A549 (cell line): ENCODE data around the gene ADNP2.

Experiments
- E2F6 ChIP-seq: IDR thresholded peaks from 2 replicates; pipeline ENCODE4 v1.6.1; 2012; ENCODE audit warnings: low read depth, borderline replicate concordance
- EP300 ChIP-seq, 2 experiments: fragments of >200 bp; sonication (Bioruptor Twin); formaldehyde crosslinking; IDR thresholded peaks; 2 replicates in 1 of 2; 3 replicates in 1 of 2; pipeline ENCODE4 v1.6.1; 2016 to 2017
- JUN ChIP-seq, 2 experiments: fragments of >200 bp; sonication (Bioruptor Twin); formaldehyde crosslinking; IDR thresholded peaks; 2 replicates in 1 of 2; 3 replicates in 1 of 2; pipeline ENCODE4 v1.6.1; 2016 to 2017
- RCOR1 ChIP-seq: fragments of 150-350 bp; IDR thresholded peaks from 2 replicates; pipeline ENCODE4 v1.6.1; 2014; ENCODE audit warnings: antibody characterized with exemption, low read length, low read depth
- TF ChIP-seq, protein P1 (sequence below): fragments of 150-350 bp; IDR thresholded peaks from 2 replicates; pipeline ENCODE4 v1.6.1; 2014; ENCODE audit warnings: low read depth, mild to moderate bottlenecking, low read length

DNA sequence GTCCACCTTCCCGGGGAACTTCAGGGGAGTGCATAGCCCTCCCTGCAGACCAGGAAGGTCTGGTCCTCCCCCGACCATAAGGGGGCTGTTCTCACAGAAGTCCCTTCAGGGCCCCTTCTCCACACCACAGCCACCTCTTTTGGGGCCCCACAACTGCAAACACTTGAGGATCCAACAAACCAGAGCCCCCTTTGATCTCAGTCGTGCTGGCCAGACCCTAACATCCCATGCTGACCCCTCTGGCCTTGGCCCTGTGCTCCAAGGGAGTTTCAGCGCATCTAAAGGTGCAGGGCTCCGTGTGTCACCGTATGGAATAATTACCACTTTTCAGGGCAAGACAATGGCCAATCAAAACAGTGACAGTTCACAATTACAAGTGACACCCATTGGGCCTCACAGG lies 57.7 kb downstream of the ADNP2 start:
- TF ChIP-seq, protein P1, sequence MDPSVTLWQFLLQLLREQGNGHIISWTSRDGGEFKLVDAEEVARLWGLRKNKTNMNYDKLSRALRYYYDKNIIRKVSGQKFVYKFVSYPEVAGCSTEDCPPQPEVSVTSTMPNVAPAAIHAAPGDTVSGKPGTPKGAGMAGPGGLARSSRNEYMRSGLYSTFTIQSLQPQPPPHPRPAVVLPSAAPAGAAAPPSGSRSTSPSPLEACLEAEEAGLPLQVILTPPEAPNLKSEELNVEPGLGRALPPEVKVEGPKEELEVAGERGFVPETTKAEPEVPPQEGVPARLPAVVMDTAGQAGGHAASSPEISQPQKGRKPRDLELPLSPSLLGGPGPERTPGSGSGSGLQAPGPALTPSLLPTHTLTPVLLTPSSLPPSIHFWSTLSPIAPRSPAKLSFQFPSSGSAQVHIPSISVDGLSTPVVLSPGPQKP: no peak
- TF ChIP-seq JUN (IDR thresholded peaks at IDR 0.05) (no peak), E2F6 (no peak), RCOR1 (no peak), EP300 (IDR thresholded peaks at IDR 0.05) (no peak)
